DMS 273 treated with DMSO at 0.1 percent for 48 hours (cell line): Measurements from ENCODE around the gene MCCC1.
"Not testable (repeated sequence)": the region's sequence is repeated elsewhere in the genome, so short reads cannot be mapped to it uniquely, and the experiment has no call there.

Source experiments
- DNase-seq: peaks from one replicate; lab custom pipeline; 2025; lab: John Stamatoyannopoulos, UW

Gene MCCC1

GRCh38 chr3:183103950-183104349 is 4.7 kb upstream of the MCCC1 start:
- DNase-seq = not testable (repeated sequence)

- not testable (repeated sequence) for DNase-seq
Observed at GRCh38 chr3:183101040-183101439, 1.7 kb upstream of the MCCC1 start.

GRCh38 chr3:183100376-183100775 is 1.1 kb upstream of the MCCC1 start:
- no peak for DNase-seq

- DNase-seq = no peak
Observed at GRCh38 chr3:183099838-183100204, 525 bp upstream of the MCCC1 start.

- no peak for DNase-seq
Observed at GRCh38 chr3:183098536-183099025, 715 bp downstream of the MCCC1 start.

- no peak for DNase-seq
Observed at GRCh38 chr3:183094711-183095110, 4.6 kb downstream of the MCCC1 start.

- no peak for DNase-seq
Observed at GRCh38 chr3:183092256-183092655, 7.0 kb downstream of the MCCC1 start.

- DNase-seq = no peak
Observed at GRCh38 chr3:183087184-183087583, 12.1 kb downstream of the MCCC1 start.

GRCh38 chr3:183085634-183086390 is 13.5 kb downstream of the MCCC1 start:
- no peak for DNase-seq

GRCh38 chr3:183082355-183082915 is 16.9 kb downstream of the MCCC1 start:
- DNase-seq = no peak

GRCh38 chr3:183081459-183082183 is 17.7 kb downstream of the MCCC1 start:
- no peak for DNase-seq

GRCh38 chr3:183080628-183081027 is 18.7 kb downstream of the MCCC1 start:
- no peak for DNase-seq

GRCh38 chr3:183074881-183075280 is 24.4 kb downstream of the MCCC1 start:
- DNase-seq = no peak

- no peak for DNase-seq
Observed at GRCh38 chr3:183074261-183074660, 25.0 kb downstream of the MCCC1 start.

- DNase-seq = no peak
Observed at GRCh38 chr3:183073839-183074238, 25.5 kb downstream of the MCCC1 start.

GRCh38 chr3:183070892-183071291 is 28.4 kb downstream of the MCCC1 start:
- DNase-seq = no peak

- no peak for DNase-seq
Observed at GRCh38 chr3:183069086-183069485, 30.2 kb downstream of the MCCC1 start.

GRCh38 chr3:183066891-183067290 is 32.4 kb downstream of the MCCC1 start:
- DNase-seq = not testable (repeated sequence)

GRCh38 chr3:183064475-183064874 is 34.8 kb downstream of the MCCC1 start:
- DNase-seq = no peak

- no peak for DNase-seq
Observed at GRCh38 chr3:183061391-183062172, 37.7 kb downstream of the MCCC1 start.

- no peak for DNase-seq
Observed at GRCh38 chr3:183058351-183058750, 40.9 kb downstream of the MCCC1 start.

GRCh38 chr3:183050706-183051105 is 48.6 kb downstream of the MCCC1 start:
- DNase-seq = no peak
